MM.1S (cell line): ENCODE data around the gene UGT1A10.

Source experiments
- DNase-seq: peaks from one replicate; pipeline ENCODE4 v3.0.0-alpha.2; 2015
- H2AFZ ChIP-seq: fragments of 300-600 bp; sonication (generic); 2 replicates; pipeline ENCODE4 v1.6.0; 2016; ENCODE audit warnings: antibody characterized with exemption, low read length
- H3F3A ChIP-seq: fragments of 300-600 bp; sonication (generic); 2 replicates; pipeline ENCODE4 v1.6.1; 2016; ENCODE audit warnings: mild to moderate bottlenecking, antibody characterized with exemption, low read length, moderate library complexity, mixed read lengths; ENCODE audit not compliant: insufficient read depth
- H3K27ac ChIP-seq: fragments of 300-600 bp; sonication (generic); 2 replicates; pipeline ENCODE4 v1.5.1; 2016; ENCODE audit warnings: mild to moderate bottlenecking, low read length
- H3K27me3 ChIP-seq: fragments of 300-600 bp; sonication (generic); replicated peaks from 2 replicates; pipeline ENCODE4 v1.6.0; 2016; ENCODE audit warnings: low read length; ENCODE audit not compliant: insufficient read depth
- H3K36me3 ChIP-seq: fragments of 300-600 bp; sonication (generic); replicated peaks from 2 replicates; pipeline ENCODE4 v1.6.1; 2016; ENCODE audit warnings: mild to moderate bottlenecking, low read length, mixed read lengths; ENCODE audit not compliant: insufficient read depth
- H3K4me1 ChIP-seq: fragments of 300-600 bp; sonication (generic); 2 replicates; pipeline ENCODE4 v1.6.1; 2016; ENCODE audit warnings: low read length, mixed read lengths
- H3K4me2 ChIP-seq: fragments of 300-600 bp; sonication (generic); 2 replicates; pipeline ENCODE4 v1.6.0; 2016; ENCODE audit warnings: low read depth, low read length
- H3K4me3 ChIP-seq: fragments of 300-600 bp; sonication (generic); 2 replicates; pipeline ENCODE4 v1.5.1; 2016; ENCODE audit warnings: low read length, mixed read lengths
- H3K79me2 ChIP-seq: fragments of 300-600 bp; sonication (generic); 2 replicates; pipeline ENCODE4 v1.6.1; 2016; ENCODE audit warnings: mixed run types, low read length, mixed read lengths
- H3K9ac ChIP-seq: fragments of 300-600 bp; sonication (generic); 2 replicates; pipeline ENCODE4 v1.6.1; 2016; ENCODE audit warnings: low read length, mixed read lengths
- H3K9me2 ChIP-seq: fragments of 300-600 bp; sonication (generic); replicated peaks from 2 replicates; pipeline ENCODE4 v1.6.1; 2016; ENCODE audit warnings: mild to moderate bottlenecking, low read length, mixed read lengths; ENCODE audit not compliant: insufficient read depth
- H3K9me3 ChIP-seq: fragments of 300-600 bp; sonication (generic); replicated peaks from 2 replicates; pipeline ENCODE4 v1.6.1; 2016; ENCODE audit warnings: mild to moderate bottlenecking, low read length, mixed read lengths; ENCODE audit not compliant: insufficient read depth
- H4K20me1 ChIP-seq: fragments of 300-600 bp; sonication (generic); 2 replicates; pipeline ENCODE4 v1.6.1; 2016; ENCODE audit warnings: mild to moderate bottlenecking, low read length, moderate library complexity, mixed read lengths; ENCODE audit not compliant: insufficient read depth
- CTCF ChIP-seq: fragments of 300-600 bp; sonication (generic); IDR thresholded peaks from 2 replicates; pipeline ENCODE4 v1.5.1; 2016; ENCODE audit warnings: antibody characterized with exemption, low read length, mixed read lengths
- EZH2 ChIP-seq: fragments of 300-600 bp; sonication (generic); optimal IDR thresholded peaks from 2 replicates; pipeline ENCODE3; 2017; ENCODE audit warnings: low read depth, mild to moderate bottlenecking, antibody characterized with exemption, low read length, mixed read lengths
- EZH2phosphoT487 ChIP-seq: fragments of 300-600 bp; sonication (generic); IDR thresholded peaks from 2 replicates; pipeline ENCODE4 v1.6.1; 2018; ENCODE audit warnings: antibody characterized with exemption, low read length

The UGT1A10 gene

GRCh38 chr2:233772583-233772982, 136.3 kb downstream of the UGT1A10 start:
- Histone ChIP-seq H3K36me3 (no peaks in the 10 kb centered on the region), H3K4me3 (no peak overlapping the region), H3K4me1 (no peaks in the 10 kb centered on the region), H3F3A (no peaks in the 10 kb centered on the region), H3K9ac (no peak overlapping the region), H3K9me3 (no peaks in the 10 kb centered on the region), H4K20me1 (no peaks in the 10 kb centered on the region), H3K9me2 (no peaks in the 10 kb centered on the region), H2AFZ (no peak overlapping the region), H3K27me3 (no peaks in the 10 kb centered on the region), H3K4me2 (no peak overlapping the region), H3K27ac (no peak overlapping the region), H3K79me2 (no peaks in the 10 kb centered on the region)
- no peak for DNase-seq
- no peak for TF ChIP-seq EZH2
- no peak for TF ChIP-seq CTCF

GRCh38 chr2:233773854-233774253, 137.6 kb downstream of the UGT1A10 start:
- Histone ChIP-seq H3K4me3 (no peak overlapping the region), H3F3A (no peaks in the 10 kb centered on the region), H3K79me2 (no peaks in the 10 kb centered on the region), H3K9ac (no peak overlapping the region), H3K9me3 (no peaks in the 10 kb centered on the region), H3K9me2 (no peaks in the 10 kb centered on the region), H3K4me1 (no peaks in the 10 kb centered on the region), H3K27ac (no peak overlapping the region), H4K20me1 (no peaks in the 10 kb centered on the region), H3K27me3 (no peaks in the 10 kb centered on the region), H2AFZ (no peak overlapping the region), H3K4me2 (no peak overlapping the region), H3K36me3 (no peaks in the 10 kb centered on the region)
- TF ChIP-seq CTCF (no peak), EZH2phosphoT487 (no peak), EZH2 (no peak)
- DNase-seq, result no peak

DNA sequence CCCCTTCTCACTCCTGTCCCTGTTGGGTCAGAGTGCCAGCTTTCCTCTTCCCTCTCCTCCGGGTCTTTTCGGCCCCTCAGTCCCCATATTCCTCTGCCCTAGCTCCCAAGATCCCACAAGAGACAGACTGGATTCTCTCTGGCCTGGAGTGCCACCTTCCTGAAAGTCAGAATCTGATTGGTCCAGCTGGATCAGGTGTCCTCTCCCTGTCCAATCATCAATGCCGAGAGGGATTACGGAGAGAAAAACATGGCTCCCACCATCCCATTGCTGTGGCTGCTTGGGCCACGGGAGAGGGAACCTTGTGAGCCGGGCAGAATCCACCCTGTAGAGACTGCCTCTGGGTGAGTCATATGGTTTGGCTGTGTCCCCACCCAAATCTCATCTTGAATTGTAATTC, 139.2 kb downstream of the UGT1A10 start:
- Histone ChIP-seq H3K4me3 (no peak overlapping the region), H3K4me1 (no peaks in the 10 kb centered on the region), H3K4me2 (no peak overlapping the region), H3K9me3 (no peaks in the 10 kb centered on the region), H4K20me1 (no peaks in the 10 kb centered on the region), H3K9ac (no peak overlapping the region), H3F3A (no peaks in the 10 kb centered on the region), H3K27me3 (no peaks in the 10 kb centered on the region), H3K36me3 (no peaks in the 10 kb centered on the region), H3K27ac (no peak overlapping the region), H3K9me2 (no peaks in the 10 kb centered on the region), H3K79me2 (no peaks in the 10 kb centered on the region), H2AFZ (no peak overlapping the region)
- no peak for DNase-seq
- TF ChIP-seq CTCF (no peak), EZH2phosphoT487 (no peak)

DNA sequence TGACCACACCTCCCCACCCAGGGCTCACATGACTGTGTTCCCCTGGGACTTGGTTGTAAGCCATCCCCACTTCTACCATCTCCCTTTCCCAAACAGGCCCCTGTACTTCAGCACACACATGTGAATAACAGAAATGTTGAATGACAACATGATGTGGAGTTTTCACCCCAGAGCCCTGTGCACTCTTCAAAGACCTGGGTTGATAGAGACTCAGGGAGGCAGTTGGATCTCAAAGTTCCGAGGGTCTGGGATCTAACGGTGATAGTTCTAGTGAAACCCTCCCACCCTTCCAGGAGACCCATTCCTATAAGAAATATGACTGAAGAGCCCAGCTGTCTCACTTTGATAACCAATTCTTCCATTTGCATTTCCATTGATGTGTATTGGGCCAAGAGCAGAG, 141.8 kb downstream of the UGT1A10 start, which contains the start of gene MROH2A:
MROH2A (plus strand) TSS at position 301 of the 400 bp plus-strand sequence. CDS start 1,029 bp downstream, outside the sequence.
- Histone ChIP-seq H3K4me2 (no peak within 1 kb of the TSS), H3K79me2 (no peaks in the 10 kb centered on the region), H2AFZ (no peak within 1 kb of the TSS), H3F3A (no peaks in the 10 kb centered on the region), H3K9me2 (no peaks in the 10 kb centered on the region), H3K4me3 (no peak within 1 kb of the TSS), H3K9me3 (no peaks in the 10 kb centered on the region), H3K4me1 (no peaks in the 10 kb centered on the region), H3K27me3 (no peaks in the 10 kb centered on the region), H3K36me3 (no peaks in the 10 kb centered on the region), H4K20me1 (no peaks in the 10 kb centered on the region), H3K27ac (no peak within 1 kb of the TSS), H3K9ac (no peak within 1 kb of the TSS)
- no peak for TF ChIP-seq EZH2
- no peak for TF ChIP-seq EZH2phosphoT487
- no peak for TF ChIP-seq CTCF
- no peak for DNase-seq
